GM23338 (cell line): ENCODE results near the gene LCMT1. TPM values are rescaled to one million over a fixed set of nuclear protein-coding genes. Genes with fewer than 3 reads are reported as not detected.

Source experiments
- ATAC-seq: fragments of 200-7000 bp; cut with Tn5 transposase; 3 replicates; pipeline ENCODE4 v1.9.1; 2020
- DNase-seq: peaks from one replicate; pipeline ENCODE4 v3.0.0-alpha.2; 2015; ENCODE audit warnings: low spot score
- H2AFZ ChIP-seq: fragments of 200-600 bp; sonication (generic); 2 replicates; pipeline ENCODE4 v1.8.0; 2016; ENCODE audit warnings: antibody characterized with exemption, mild to moderate bottlenecking, moderate library complexity
- H3F3A ChIP-seq: fragments of 200-600 bp; sonication (generic); replicated peaks from 2 replicates; pipeline ENCODE4 v1.8.0; 2017; ENCODE audit warnings: antibody characterized with exemption, mixed run types, low read depth
- H3K27ac ChIP-seq: fragments of 200-600 bp; sonication (generic); 2 replicates; pipeline ENCODE4 v1.6.1; 2016; ENCODE audit warnings: low read depth
- H3K27me3 ChIP-seq: fragments of 200-600 bp; sonication (generic); 2 replicates; pipeline ENCODE4 v1.8.0; 2016; ENCODE audit warnings: mild to moderate bottlenecking, mixed run types, moderate library complexity; ENCODE audit not compliant: insufficient read depth
- H3K36me3 ChIP-seq: fragments of 200-600 bp; sonication (generic); 2 replicates; pipeline ENCODE4 v1.8.0; 2016; ENCODE audit warnings: mild to moderate bottlenecking; ENCODE audit not compliant: insufficient read depth
- H3K4me1 ChIP-seq: fragments of 200-600 bp; sonication (generic); 2 replicates; pipeline ENCODE4 v1.8.0; 2016; ENCODE audit warnings: mild to moderate bottlenecking, moderate library complexity; ENCODE audit not compliant: insufficient read depth
- H3K4me2 ChIP-seq: fragments of 200-600 bp; sonication (generic); 2 replicates; pipeline ENCODE4 v1.7.1; 2017; ENCODE audit warnings: mixed run types
- H3K4me3 ChIP-seq: fragments of 200-600 bp; sonication (generic); 2 replicates; pipeline ENCODE4 v1.6.1; 2016; ENCODE audit warnings: mixed run types
- H3K79me2 ChIP-seq: fragments of 200-600 bp; sonication (generic); replicated peaks from 2 replicates; pipeline ENCODE4 v1.8.0; 2017; ENCODE audit warnings: mild to moderate bottlenecking; ENCODE audit not compliant: insufficient read depth
- H3K9me2 ChIP-seq: fragments of 200-600 bp; sonication (generic); 2 replicates; pipeline ENCODE4 v1.8.0; 2017; ENCODE audit not compliant: insufficient read depth
- H4K20me1 ChIP-seq: fragments of 200-600 bp; sonication (generic); replicated peaks from 2 replicates; pipeline ENCODE4 v1.8.0; 2017; ENCODE audit warnings: mild to moderate bottlenecking; ENCODE audit not compliant: insufficient read depth
- H3K27ac Mint-ChIP-seq: 2 replicates; pipeline ENCODE4 v1.8.0; 2020; ENCODE audit warnings: inconsistent platforms, mild to moderate bottlenecking, moderate library complexity, mixed read lengths
- H3K27me3 Mint-ChIP-seq: 3 replicates; pipeline ENCODE4 v1.8.0; 2022; ENCODE audit warnings: low read depth, mild to moderate bottlenecking, moderate library complexity, mixed read lengths, inconsistent platforms; ENCODE audit not compliant: insufficient read depth, poor library complexity
- H3K36me3 Mint-ChIP-seq: 3 replicates; pipeline ENCODE4 v1.8.0; 2021; ENCODE audit warnings: low read depth, mild to moderate bottlenecking, inconsistent platforms, moderate library complexity, mixed read lengths
- H3K4me1 Mint-ChIP-seq: 3 replicates; pipeline ENCODE4 v1.8.0; 2020; ENCODE audit warnings: mild to moderate bottlenecking, inconsistent platforms, mixed read lengths
- H3K4me3 Mint-ChIP-seq: 3 replicates; pipeline ENCODE4 v1.8.0; 2021; ENCODE audit warnings: moderate library complexity, mild to moderate bottlenecking, inconsistent platforms, mixed read lengths
- H3K9me3 Mint-ChIP-seq: 3 replicates; pipeline ENCODE4 v1.8.0; 2020; ENCODE audit warnings: moderate library complexity, mild to moderate bottlenecking, inconsistent platforms, mixed read lengths
- CREB1 ChIP-seq: fragments of 250-450 bp; sonication (Bioruptor Pico); IDR thresholded peaks from 2 replicates; pipeline ENCODE4 v1.5.0; 2020; ENCODE audit warnings: low read depth, mild to moderate bottlenecking, moderate library complexity
- EZH2phosphoT487 ChIP-seq: fragments of 200-600 bp; sonication (generic); IDR thresholded peaks from one replicate; pipeline ENCODE4 v1.8.1; 2018; ENCODE audit warnings: antibody characterized with exemption; ENCODE audit not compliant: unreplicated experiment
- JUNB ChIP-seq: IDR thresholded peaks from one replicate; pipeline ENCODE4 v1.6.1; 2016; ENCODE audit warnings: antibody characterized with exemption; ENCODE audit not compliant: unreplicated experiment
- POLR2AphosphoS5 ChIP-seq: IDR thresholded peaks from 2 replicates; pipeline ENCODE4 v1.6.1; 2016; ENCODE audit warnings: antibody characterized with exemption, low read depth
- STAT1 ChIP-seq: IDR thresholded peaks from one replicate; pipeline ENCODE4 v1.6.1; 2016; ENCODE audit warnings: antibody characterized with exemption; ENCODE audit not compliant: unreplicated experiment
- ZNF331 ChIP-seq: fragments of 250-450 bp; sonication (Bioruptor Pico); IDR thresholded peaks from 2 replicates; pipeline ENCODE4 v1.5.0; 2020; ENCODE audit warnings: low read depth, mild to moderate bottlenecking, moderate library complexity
- polyA plus RNA-seq: library from polyadenylated mRNA; unstranded; fragments of >200 nt; fragmentation: Nextera tagmentation; extraction: Ambion mirVana; gene quantifications from 2 replicates; pipeline ENCODE4 v1.2.1, GENCODE V29; 2016
- total RNA-seq: library from RNA; depleted of rRNA; stranded (reverse); fragments of >200 nt; shearing (Covaris generic); gene quantifications from 2 replicates; pipeline ENCODE4 v1.2.3, GENCODE V29; 2014
- TF ChIP-seq, protein P1 (sequence below): IDR thresholded peaks from 2 replicates; pipeline ENCODE4 v1.6.1; 2016; ENCODE audit warnings: antibody characterized with exemption
- TF ChIP-seq, protein P2 (sequence below): IDR thresholded peaks from one replicate; pipeline ENCODE4 v1.6.1; 2018; ENCODE audit warnings: antibody characterized with exemption; ENCODE audit not compliant: unreplicated experiment

The LCMT1 gene
- total and polyA plus RNA-seq, 2 experiments from 2014 or later, result 56.2 to 84.6 TPM

- TF ChIP-seq JUNB (no peak), CREB1 (CRISPR knock-in tag) (no peak), EZH2phosphoT487 (no peak), STAT1 (no peak)
- TF ChIP-seq, protein P1, sequence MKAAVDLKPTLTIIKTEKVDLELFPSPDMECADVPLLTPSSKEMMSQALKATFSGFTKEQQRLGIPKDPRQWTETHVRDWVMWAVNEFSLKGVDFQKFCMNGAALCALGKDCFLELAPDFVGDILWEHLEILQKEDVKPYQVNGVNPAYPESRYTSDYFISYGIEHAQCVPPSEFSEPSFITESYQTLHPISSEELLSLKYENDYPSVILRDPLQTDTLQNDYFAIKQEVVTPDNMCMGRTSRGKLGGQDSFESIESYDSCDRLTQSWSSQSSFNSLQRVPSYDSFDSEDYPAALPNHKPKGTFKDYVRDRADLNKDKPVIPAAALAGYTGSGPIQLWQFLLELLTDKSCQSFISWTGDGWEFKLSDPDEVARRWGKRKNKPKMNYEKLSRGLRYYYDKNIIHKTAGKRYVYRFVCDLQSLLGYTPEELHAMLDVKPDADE, result no peak
Measured at GRCh38 chr16:25078386-25078978, 33.1 kb upstream of the LCMT1 start (continued).

DNA sequence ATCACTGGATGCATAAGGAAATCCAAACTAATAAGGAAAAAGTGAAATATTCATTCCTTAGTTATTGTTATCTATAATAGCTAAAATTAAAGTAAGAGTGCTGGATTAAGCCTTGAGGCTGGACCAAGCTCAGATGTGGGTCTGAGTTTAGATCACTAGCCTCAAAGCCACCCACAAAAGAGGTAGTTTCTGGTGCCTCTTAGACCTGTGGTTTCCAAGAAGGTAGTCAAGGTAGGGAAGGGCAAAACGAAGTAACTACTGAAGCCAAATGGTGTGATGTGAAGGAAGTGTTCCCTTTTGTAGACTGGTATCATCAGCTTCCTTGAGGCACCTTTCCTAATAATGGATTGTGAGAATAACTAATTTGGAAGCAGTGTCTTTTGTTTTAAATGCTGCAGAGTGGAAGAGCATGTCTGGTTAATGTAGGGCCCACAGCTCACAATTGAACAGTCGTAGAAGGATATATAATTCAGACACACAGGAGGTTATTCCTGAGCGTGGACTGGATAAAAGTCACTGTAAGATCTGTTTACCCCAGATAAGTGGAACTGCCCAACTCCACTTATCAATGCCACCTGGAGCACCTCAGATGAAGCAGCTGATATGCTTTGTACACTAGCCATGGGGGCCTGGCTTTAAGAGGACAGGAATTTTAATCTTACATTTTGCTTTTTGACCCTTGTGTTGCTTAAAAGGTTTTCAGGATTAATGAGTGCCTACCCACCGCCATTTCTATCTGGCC is 31.7 kb upstream of the LCMT1 start:
- peaks cover 2% of the 10 kb centered on the region for H3K27me3 Mint-ChIP-seq
- Histone ChIP-seq H3K4me2 (no peak overlapping the region), H3F3A (no peaks in the 10 kb centered on the region), H4K20me1 (0 out of 2 replicates have a peak, but pooled peaks cover under 1% of the 10 kb centered on the region), H3K27ac (no peak overlapping the region), H2AFZ (no peak overlapping the region), H3K27me3 (no peaks in the 10 kb centered on the region), H3K9me2 (no peaks in the 10 kb centered on the region), H3K4me1 (no peaks in the 10 kb centered on the region), H3K79me2 (no peaks in the 10 kb centered on the region), H3K4me3 (no peak overlapping the region), H3K36me3 (no peaks in the 10 kb centered on the region)
- no peaks in the 10 kb centered on the region for H3K36me3 Mint-ChIP-seq
- TF ChIP-seq ZNF331 (CRISPR knock-in tag), result no peak
- TF ChIP-seq, protein P2, sequence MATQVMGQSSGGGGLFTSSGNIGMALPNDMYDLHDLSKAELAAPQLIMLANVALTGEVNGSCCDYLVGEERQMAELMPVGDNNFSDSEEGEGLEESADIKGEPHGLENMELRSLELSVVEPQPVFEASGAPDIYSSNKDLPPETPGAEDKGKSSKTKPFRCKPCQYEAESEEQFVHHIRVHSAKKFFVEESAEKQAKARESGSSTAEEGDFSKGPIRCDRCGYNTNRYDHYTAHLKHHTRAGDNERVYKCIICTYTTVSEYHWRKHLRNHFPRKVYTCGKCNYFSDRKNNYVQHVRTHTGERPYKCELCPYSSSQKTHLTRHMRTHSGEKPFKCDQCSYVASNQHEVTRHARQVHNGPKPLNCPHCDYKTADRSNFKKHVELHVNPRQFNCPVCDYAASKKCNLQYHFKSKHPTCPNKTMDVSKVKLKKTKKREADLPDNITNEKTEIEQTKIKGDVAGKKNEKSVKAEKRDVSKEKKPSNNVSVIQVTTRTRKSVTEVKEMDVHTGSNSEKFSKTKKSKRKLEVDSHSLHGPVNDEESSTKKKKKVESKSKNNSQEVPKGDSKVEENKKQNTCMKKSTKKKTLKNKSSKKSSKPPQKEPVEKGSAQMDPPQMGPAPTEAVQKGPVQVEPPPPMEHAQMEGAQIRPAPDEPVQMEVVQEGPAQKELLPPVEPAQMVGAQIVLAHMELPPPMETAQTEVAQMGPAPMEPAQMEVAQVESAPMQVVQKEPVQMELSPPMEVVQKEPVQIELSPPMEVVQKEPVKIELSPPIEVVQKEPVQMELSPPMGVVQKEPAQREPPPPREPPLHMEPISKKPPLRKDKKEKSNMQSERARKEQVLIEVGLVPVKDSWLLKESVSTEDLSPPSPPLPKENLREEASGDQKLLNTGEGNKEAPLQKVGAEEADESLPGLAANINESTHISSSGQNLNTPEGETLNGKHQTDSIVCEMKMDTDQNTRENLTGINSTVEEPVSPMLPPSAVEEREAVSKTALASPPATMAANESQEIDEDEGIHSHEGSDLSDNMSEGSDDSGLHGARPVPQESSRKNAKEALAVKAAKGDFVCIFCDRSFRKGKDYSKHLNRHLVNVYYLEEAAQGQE, result no peak
- no peak for TF ChIP-seq JUNB
- TF ChIP-seq STAT1, result no peak
- TF ChIP-seq CREB1 (CRISPR knock-in tag), result no peak
- TF ChIP-seq POLR2AphosphoS5, result no peak
- ATAC-seq (no peak), DNase-seq (no peak)
- H3K27ac Mint-ChIP-seq, result no peak overlapping the region
- no peak overlapping the region for H3K4me3 Mint-ChIP-seq
- H3K4me1 Mint-ChIP-seq, result no peaks in the 10 kb centered on the region
- peaks cover 3% of the 10 kb centered on the region; the same call in 2 of the 3 replicates for H3K9me3 Mint-ChIP-seq
